Activated CD4-positive, alpha-beta memory T cell treated with anti-CD3 and anti-CD28 coated beads for 36 hours (primary cell): ENCODE results near the gene CALR. TPM values are rescaled to one million over a fixed set of nuclear protein-coding genes. Genes with fewer than 3 reads are reported as not detected.
"Not testable (repeated sequence)": the region's sequence is repeated elsewhere in the genome, so short reads cannot be mapped to it uniquely, and the experiment has no call there.

Source experiments
- CTCF ChIA-PET: fragments of 350-600 bp; sonication (Branson Sonifier 250); formaldehyde crosslinking; loops from one replicate; lab custom pipeline; 2021; ENCODE audit warnings: antibody characterized with exemption, inconsistent platforms; lab: Charles Lee
- POLR2A ChIA-PET: fragments of 350-600 bp; sonication (Branson Sonifier 250); formaldehyde crosslinking; loops from one replicate; lab custom pipeline; 2021; ENCODE audit warnings: antibody characterized with exemption; lab: Charles Lee
- DNase-seq: peaks from one replicate; pipeline ENCODE4 v3.0.0-alpha.2; 2020
- H3K27ac Mint-ChIP-seq: one replicate; pipeline ENCODE4 v1.8.0; 2021; ENCODE audit warnings: mixed read lengths
- H3K27me3 Mint-ChIP-seq: one replicate; pipeline ENCODE4 v1.8.0; 2021; ENCODE audit warnings: mixed read lengths
- H3K36me3 Mint-ChIP-seq: one replicate; pipeline ENCODE4 v1.8.0; 2021; ENCODE audit warnings: mixed read lengths
- H3K4me1 Mint-ChIP-seq: one replicate; pipeline ENCODE4 v1.8.0; 2021; ENCODE audit warnings: low read depth, mixed read lengths
- H3K4me3 Mint-ChIP-seq: one replicate; pipeline ENCODE4 v1.8.0; 2021; ENCODE audit warnings: mild to moderate bottlenecking, mixed read lengths
- H3K9me3 Mint-ChIP-seq: one replicate; pipeline ENCODE4 v1.8.0; 2021; ENCODE audit warnings: mixed read lengths
- intact Hi-C: fragments of 100-400 bp; cut with micrococcal nuclease; formaldehyde crosslinking; loops from one replicate; pipeline ENCODE4 v1.15.1; 2023
- total RNA-seq, 2 experiments: library from RNA; stranded (reverse); gene quantifications; one replicate each; pipeline ENCODE4 v1.2.3, GENCODE V29; 2021

The CALR gene
- total RNA-seq, 2 experiments from 2014 or later, result 625 to 642 TPM

DNA sequence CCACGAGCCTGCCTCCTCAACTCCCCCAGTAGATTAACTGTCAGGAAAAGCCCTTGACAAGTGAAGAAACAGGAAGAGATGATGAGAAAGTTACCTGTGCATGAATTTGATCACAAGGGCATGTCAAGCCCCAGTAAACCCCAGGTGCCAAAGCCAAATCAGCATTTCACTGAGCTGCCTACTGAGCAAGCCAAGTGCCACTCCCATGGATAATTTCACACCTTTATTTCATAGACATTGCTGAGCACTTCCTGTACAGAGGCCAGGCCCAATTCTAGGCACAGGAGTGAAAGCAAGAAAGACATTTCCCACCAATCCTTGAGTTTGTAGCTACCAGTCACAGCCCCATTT, 16.2 kb downstream of the CALR start:
- H3K36me3 Mint-ChIP-seq, result peaks cover 44% of the 10 kb centered on the region

DNA sequence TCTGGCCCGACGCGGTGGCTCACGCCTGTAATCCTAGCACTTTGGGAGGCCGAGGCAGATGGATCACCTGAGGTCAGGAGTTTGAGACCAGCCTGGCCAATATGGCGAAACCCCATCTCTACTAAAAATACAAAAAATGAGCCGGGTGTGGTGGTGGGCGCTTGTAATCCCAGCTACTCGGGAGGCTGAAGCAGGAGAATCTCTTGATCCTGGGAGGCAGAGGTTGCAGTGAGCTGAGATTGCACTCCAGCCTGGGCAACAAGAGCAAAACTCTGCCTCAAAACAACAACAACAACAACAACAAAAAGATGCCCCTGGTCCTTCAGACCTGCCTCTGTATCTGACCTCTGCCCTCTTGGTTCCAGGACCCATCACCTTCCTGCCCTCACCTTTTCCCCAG, 17.2 kb downstream of the CALR start:
- Mint-ChIP-seq H3K36me3 (peaks cover 35% of the 10 kb centered on the region), H3K4me1 (peaks cover 41% of the 10 kb centered on the region)

More for the DNA sequence above, 16.2 kb downstream of the CALR start:
- no peaks in the 10 kb centered on the region for H3K27me3 Mint-ChIP-seq
- ChIA-PET CTCF (interaction anchor here (1.5 to 5.7 kb wide), 3 partner anchors 11 to 139 kb away, joined by 6 to 64 read pairs (median 7); no protein-coding TSS in a partner anchor), POLR2A (interaction anchor here (1.5 to 3.1 kb wide), 2 partner anchors 8 to 64 kb away, joined by 3 to 17 read pairs; partner anchors contain the start of genes GCDH and RAD23A)
- H3K27ac Mint-ChIP-seq, result peak overlapping the region; percentile 77
- peaks cover 42% of the 10 kb centered on the region for H3K4me1 Mint-ChIP-seq
- no peaks in the 10 kb centered on the region for H3K9me3 Mint-ChIP-seq
- intact Hi-C loops, result no loop called here
- H3K4me3 Mint-ChIP-seq, result peak overlapping the region; percentile 88
- DNase-seq, result peak; percentile 16

DNA sequence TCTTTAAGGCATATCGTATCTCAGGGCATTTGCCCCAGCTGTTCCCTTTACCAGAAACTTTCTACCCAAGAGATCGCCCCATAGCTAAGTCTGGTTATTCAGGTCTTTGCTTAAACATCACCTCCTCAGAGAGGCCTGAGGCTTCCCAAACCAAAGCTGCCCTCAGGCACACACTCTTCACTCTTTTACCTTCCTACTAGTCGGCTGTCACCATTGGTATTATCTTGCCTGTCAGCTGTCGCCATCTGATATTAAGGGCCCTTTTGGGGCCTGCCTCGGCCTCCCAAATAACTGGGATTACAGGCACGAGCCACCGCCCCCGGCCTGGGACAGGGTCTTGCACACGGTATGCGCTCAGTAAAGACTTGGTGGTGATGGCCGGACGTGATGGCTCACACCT, 17.6 kb downstream of the CALR start:
- H3K4me3 Mint-ChIP-seq, result peak overlapping the region; percentile 88
- ChIA-PET CTCF (interaction anchor here (0.7 to 5.7 kb wide), 2 partner anchors 9 to 105 kb away, joined by 3 to 64 read pairs; no protein-coding TSS in a partner anchor), POLR2A (interaction anchor here (1.0 to 3.1 kb wide), 3 partner anchors 9 to 18 kb away, joined by 3 to 17 read pairs (median 6); partner anchors contain the start of genes CALR and RAD23A)
- H3K4me1 Mint-ChIP-seq, result peaks cover 41% of the 10 kb centered on the region
- H3K36me3 Mint-ChIP-seq, result peaks cover 31% of the 10 kb centered on the region
- H3K27me3 Mint-ChIP-seq, result no peaks in the 10 kb centered on the region
- DNase-seq, result no peak
- no peaks in the 10 kb centered on the region for H3K9me3 Mint-ChIP-seq
- peak overlapping the region; percentile 77 for H3K27ac Mint-ChIP-seq
- intact Hi-C loops, result no loop called here

More for the DNA sequence above, 17.2 kb downstream of the CALR start:
- Mint-ChIP-seq H3K4me3 (peak overlapping the region; percentile 88), H3K27ac (peak overlapping the region; percentile 77)
- ChIA-PET POLR2A (interaction anchor here (1.5 to 3.1 kb wide), 3 partner anchors 9 to 65 kb away, joined by 3 to 17 read pairs (median 6); partner anchors contain the start of genes CALR, GCDH and RAD23A), CTCF (interaction anchor here (0.7 to 5.7 kb wide), 2 partner anchors 10 to 105 kb away, joined by 3 to 64 read pairs; no protein-coding TSS in a partner anchor)
- intact Hi-C loops, DNase-seq, H3K27me3 Mint-ChIP-seq, H3K9me3 Mint-ChIP-seq: not testable (repeated sequence)

DNA sequence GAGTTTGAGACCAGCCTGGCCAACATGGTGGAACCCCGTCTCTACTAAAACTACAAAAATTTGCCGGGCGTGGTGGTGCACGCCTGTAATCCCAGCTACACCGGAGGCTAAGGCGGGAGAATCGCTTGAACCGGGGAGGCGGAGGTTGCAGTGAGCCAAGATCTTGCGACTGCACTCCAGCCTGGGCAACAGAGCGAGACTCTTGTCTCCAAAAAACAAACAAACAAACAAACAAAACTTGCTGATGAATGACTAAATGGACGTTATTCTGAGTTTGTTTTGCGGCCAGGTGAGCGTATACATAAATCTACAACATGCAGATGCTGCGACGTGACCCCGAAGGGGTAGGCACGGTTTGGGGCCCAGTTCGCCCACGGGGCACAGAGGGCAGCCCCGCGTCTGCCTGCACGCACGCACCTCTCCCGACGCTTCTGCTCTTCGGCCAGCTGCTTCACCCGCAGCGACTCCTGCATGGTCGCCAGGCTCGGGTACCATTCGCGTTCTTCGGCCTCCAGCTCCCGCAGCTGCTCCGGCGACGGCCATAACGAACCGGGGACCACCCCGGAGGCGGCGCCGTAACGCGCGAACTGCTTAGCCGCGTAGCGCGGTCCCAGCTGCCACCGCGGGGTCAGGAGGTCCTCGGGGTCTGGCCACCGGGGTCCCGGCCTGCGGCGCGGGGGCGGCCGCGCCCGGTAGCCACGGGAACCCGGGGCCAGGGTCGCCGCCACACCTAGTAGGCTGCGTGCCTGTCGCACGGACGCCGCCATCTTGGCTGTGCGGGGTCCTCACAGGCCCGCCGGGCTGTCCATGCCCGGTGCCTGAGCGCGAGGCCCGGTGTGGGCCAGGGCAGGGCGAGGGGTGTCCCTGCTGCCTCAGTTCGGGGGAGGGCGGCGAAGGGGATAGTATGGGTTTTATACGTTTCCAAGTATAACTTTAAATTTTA, 18.3 kb downstream of the CALR start, which contains the start of gene GADD45GIP1:
TSS of gene GADD45GIP1 (minus strand) at position 778 of the 943 bp plus-strand sequence. CDS start at position 767, 11 bp downstream.
- Mint-ChIP-seq H3K4me1 (peaks cover 39% of the 10 kb centered on the region), H3K27me3 (no peaks in the 10 kb centered on the region), H3K27ac (peak within 1 kb of the TSS; percentile 94), H3K9me3 (no peaks in the 10 kb centered on the region), H3K36me3 (peaks cover 24% of the 10 kb centered on the region), H3K4me3 (peak within 1 kb of the TSS; percentile 88)
- ChIA-PET CTCF (interaction anchor here (5.7 kb wide), 1 partner anchor 9 kb away, joined by 64 read pairs; no protein-coding TSS in a partner anchor), POLR2A (interaction anchor here (0.6 to 3.1 kb wide), 4 partner anchors 8 to 92 kb away, joined by 3 to 17 read pairs (median 4); partner anchors contain the start of genes CALR and RAD23A)
- intact Hi-C loops, result loop anchor here (1.0 kb wide), 1 partner anchor 17 kb away; no protein-coding TSS in a partner anchor
- DNase-seq, result peak; percentile 90

DNA sequence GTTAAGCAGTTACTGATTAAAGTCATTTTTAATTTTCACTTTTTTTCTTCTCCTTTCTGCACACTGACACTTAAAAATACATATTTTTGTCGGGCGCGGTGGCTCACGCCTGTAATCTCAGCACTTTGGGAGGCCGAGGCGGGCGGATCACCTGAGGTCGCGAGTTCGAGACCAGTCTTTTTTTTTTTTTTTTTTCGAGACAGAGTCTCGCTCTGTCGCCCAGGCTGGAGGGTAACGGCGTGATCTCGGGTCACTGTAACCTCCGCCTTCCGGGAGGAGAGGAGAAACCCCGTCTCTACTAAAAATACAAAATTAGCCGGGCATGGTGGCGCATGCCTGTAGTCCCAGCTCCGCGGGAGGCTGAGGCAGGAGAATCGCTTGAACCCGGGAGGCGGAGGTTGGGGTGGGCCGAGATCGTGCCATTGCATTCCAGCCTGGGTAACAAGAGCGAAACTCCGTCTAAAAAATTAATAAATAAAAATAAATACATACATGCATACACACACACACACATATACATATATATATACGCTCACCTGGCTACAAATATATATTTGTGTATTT, 19.1 kb downstream of the CALR start:
- peaks cover 36% of the 10 kb centered on the region for H3K4me1 Mint-ChIP-seq
- intact Hi-C loops, result loop anchor here (1.0 kb wide), 1 partner anchor 18 kb away; no protein-coding TSS in a partner anchor

DNA sequence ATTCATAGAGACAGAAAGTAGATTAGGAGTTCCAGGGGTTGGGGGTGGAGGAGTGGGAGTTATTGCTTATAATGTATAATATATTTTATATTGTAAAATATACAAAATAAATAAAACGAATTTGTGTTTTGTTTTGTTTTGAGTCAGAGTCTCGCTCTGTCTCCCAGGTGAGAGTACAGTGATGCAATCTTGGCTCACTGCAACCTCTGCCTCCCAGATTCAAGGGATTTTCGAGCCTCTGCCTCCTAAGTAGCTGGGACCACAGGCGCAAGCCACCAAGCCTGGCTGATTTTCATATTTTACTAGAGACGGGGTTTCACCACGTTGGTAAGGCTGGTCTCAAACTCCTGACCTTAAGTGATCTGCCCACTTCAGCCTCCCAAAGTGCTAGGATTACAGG, 21.1 kb downstream of the CALR start:
- Mint-ChIP-seq H3K36me3 (peaks cover 6% of the 10 kb centered on the region), H3K27ac (no peak overlapping the region), H3K4me3 (no peak overlapping the region), H3K9me3 (no peaks in the 10 kb centered on the region), H3K27me3 (no peaks in the 10 kb centered on the region), H3K4me1 (peaks cover 17% of the 10 kb centered on the region)
- intact Hi-C loops, result no loop called here
- ChIA-PET CTCF (interaction anchor here (1.0 to 1.5 kb wide), 4 partner anchors 18 to 134 kb away, joined by 3 to 6 read pairs (median 4); no protein-coding TSS in a partner anchor), POLR2A (interaction anchor here (0.8 kb wide), 1 partner anchor 69 kb away, joined by 3 read pairs; the partner anchor contains the start of gene GCDH)
- no peak for DNase-seq

More for the DNA sequence above, 19.1 kb downstream of the CALR start:
- DNase-seq, H3K9me3 Mint-ChIP-seq, H3K27me3 Mint-ChIP-seq: not testable (repeated sequence)
- CTCF ChIA-PET, result interaction anchor here (5.7 kb wide), 1 partner anchor 8 kb away, joined by 64 read pairs; no protein-coding TSS in a partner anchor
- POLR2A ChIA-PET, result interaction anchor here (0.7 to 3.1 kb wide), 2 partner anchors 11 to 90 kb away, joined by 3 to 17 read pairs; partner anchors contain the start of gene RAD23A
- peak overlapping the region; percentile 88 for H3K4me3 Mint-ChIP-seq
- peaks cover 19% of the 10 kb centered on the region for H3K36me3 Mint-ChIP-seq
- peak overlapping the region; percentile 94 for H3K27ac Mint-ChIP-seq

DNA sequence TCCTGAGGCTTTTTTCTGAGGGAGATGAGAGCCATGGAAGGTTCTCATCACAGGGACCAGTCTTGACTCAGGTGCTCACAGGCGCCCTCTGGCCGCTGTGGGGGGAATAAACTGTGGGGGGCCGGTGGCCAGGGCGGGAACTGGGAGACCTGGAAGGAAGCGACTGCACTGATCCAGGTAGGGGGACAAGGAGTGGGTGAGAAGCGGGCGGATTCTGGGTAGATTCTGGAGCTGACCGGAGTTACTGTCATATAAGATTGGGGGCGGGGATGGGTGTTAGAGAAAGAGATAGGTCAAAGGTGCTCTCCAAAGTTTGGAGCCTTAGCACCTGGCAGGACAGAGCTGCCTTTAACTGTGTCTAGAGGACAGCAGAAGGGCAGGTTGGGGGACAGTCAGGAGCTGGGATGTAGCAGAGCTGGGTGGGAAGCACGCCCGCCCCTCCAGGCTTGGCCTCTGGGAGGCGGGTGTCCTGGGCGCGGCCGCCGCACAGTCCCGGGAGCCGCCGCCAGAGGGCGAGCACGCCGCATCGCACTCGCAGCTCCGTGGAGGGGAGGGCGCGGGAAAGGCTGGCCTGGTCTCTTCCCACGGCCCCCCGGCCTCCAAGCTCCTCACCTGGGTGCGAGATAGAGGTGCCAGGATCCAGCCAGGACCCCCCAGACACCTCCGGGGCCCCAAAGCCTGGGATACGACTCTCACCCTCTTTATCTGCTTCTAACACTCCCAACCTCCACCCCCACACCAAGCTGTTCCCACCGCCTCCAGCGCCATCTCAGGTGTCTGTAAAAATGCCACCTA, 26.8 kb downstream of the CALR start:
- POLR2A ChIA-PET, result interaction anchor here (0.6 to 1.6 kb wide), 6 partner anchors 9 to 190 kb away, joined by 3 to 10 read pairs (median 4); partner anchors contain the start of genes CALR and FARSA
- CTCF ChIA-PET, result interaction anchor here (0.6 to 6.9 kb wide), 70 partner anchors 11 to 1124 kb away, joined by 3 to 107 read pairs (median 4); partner anchors contain the start of genes CALR, DNASE2, FARSA and GADD45GIP1
- Mint-ChIP-seq H3K27ac (peak overlapping the region; percentile 81), H3K9me3 (no peaks in the 10 kb centered on the region), H3K4me3 (peak overlapping the region; percentile 86), H3K36me3 (no peaks in the 10 kb centered on the region), H3K4me1 (peaks cover 10% of the 10 kb centered on the region), H3K27me3 (no peaks in the 10 kb centered on the region)
- intact Hi-C loops, result loop anchor here (1.0 to 2.0 kb wide), 2 partner anchors 32 to 80 kb away; partner anchors contain the start of gene FARSA
- DNase-seq, result peak; percentile 91

DNA sequence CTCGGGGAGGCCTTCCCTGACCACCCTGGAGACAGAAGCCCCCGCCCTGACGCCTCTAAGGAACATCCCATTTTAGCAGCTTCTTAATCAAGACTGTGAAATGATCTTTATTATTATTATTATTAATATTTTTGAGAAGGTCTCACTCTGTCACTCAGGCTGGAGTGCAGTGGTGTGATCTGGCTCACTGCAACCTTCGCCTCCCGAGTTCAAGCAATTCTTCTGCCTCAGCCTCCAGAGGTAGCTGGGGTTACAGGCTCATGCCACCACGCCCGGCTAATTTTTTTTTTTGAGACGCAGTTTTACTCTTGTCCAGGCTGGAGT, 27.4 kb downstream of the CALR start:
- CTCF ChIA-PET, result interaction anchor here (0.8 to 6.9 kb wide), 69 partner anchors 11 to 1123 kb away, joined by 3 to 107 read pairs (median 5); partner anchors contain the start of genes CALR, DNASE2, FARSA and GADD45GIP1
- intact Hi-C loops, result loop anchor here (1.0 to 2.0 kb wide), 2 partner anchors 33 to 80 kb away; partner anchors contain the start of gene FARSA
- peak overlapping the region; percentile 54 for H3K4me3 Mint-ChIP-seq

DNA sequence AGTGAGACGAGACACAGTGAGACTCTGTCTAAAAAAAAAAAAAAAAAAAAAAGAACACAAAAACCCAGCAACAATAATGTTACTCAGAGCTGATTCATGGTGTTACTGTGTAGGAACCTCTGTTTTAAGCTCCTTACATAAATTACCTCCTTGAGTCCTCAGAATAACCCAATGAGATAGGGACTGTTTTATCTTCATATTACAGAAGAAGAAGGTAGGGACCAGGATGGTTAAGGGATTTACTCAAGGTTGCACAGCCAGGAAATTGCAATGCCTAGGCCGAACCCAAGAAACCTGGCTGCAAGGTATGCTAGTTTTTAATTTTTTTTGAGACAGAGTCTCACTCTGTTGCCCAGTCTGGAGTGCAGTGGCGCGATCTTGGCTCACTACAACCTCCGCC, 29.5 kb downstream of the CALR start:
- H3K9me3 Mint-ChIP-seq, result no peaks in the 10 kb centered on the region
- ChIA-PET POLR2A (interaction anchor here (0.6 kb wide), 2 partner anchors 36 to 1238 kb away, joined by 3 to 4 read pairs; partner anchors contain the start of gene ADGRL1), CTCF (interaction anchor here (0.6 to 6.9 kb wide), 6 partner anchors 10 to 219 kb away, joined by 3 to 107 read pairs (median 6); no protein-coding TSS in a partner anchor)
- H3K27me3 Mint-ChIP-seq, result no peaks in the 10 kb centered on the region
- DNase-seq, result no peak
- peaks cover 13% of the 10 kb centered on the region for H3K4me1 Mint-ChIP-seq
- intact Hi-C loops, result no loop called here
- no peak overlapping the region for H3K4me3 Mint-ChIP-seq
- H3K27ac Mint-ChIP-seq, result no peak overlapping the region
- H3K36me3 Mint-ChIP-seq, result no peaks in the 10 kb centered on the region

More for the DNA sequence above, 27.4 kb downstream of the CALR start:
- POLR2A ChIA-PET, result interaction anchor here (0.6 to 1.6 kb wide), 6 partner anchors 9 to 190 kb away, joined by 3 to 10 read pairs (median 4); partner anchors contain the start of genes CALR and FARSA
- Mint-ChIP-seq H3K27ac (no peak overlapping the region), H3K27me3 (no peaks in the 10 kb centered on the region), H3K4me1 (peaks cover 13% of the 10 kb centered on the region), H3K9me3 (no peaks in the 10 kb centered on the region), H3K36me3 (no peaks in the 10 kb centered on the region)
- no peak for DNase-seq

DNA sequence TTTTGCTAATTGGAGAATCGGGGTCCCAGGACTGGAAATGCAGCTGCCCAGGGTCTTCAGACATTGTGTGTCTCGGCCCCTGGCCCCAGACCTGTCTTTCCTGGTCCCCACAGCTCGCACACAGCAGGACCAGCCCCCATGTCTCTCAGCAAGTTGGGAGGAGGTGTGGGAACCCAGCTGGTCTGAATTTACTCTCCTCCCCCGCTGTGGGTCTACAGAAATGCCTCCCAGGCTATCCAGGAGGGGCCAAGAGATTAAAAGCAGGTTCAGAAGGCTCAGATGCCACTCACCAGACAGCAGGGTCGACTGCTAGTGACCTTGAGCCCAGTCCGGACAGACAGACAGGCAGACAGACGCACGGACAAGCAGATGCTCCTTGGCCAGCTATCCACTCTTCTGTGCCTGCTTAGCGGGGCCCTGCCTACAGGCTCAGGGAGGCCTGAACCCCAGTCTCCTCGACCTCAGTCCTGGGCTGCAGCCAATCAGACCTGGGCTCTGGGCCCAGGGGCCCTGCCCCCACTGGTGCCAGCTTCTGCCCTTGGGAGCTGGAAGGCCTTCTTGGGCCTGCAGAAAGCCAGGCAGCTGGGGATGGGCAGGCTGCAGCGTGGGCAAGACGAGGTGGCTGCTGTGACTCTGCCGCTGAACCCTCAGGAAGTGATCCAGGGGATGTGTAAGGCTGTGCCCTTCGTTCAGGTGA, 31.0 kb downstream of the CALR start, which contains the start of gene DAND5:
TSS of gene DAND5 (plus strand) at position 285 of the 697 bp plus-strand sequence. CDS start at position 370, 85 bp downstream.
- Mint-ChIP-seq H3K4me1 (peaks cover 13% of the 10 kb centered on the region), H3K27me3 (no peaks in the 10 kb centered on the region), H3K9me3 (no peaks in the 10 kb centered on the region), H3K4me3 (no peak within 1 kb of the TSS), H3K27ac (no peak within 1 kb of the TSS), H3K36me3 (no peaks in the 10 kb centered on the region)
- DNase-seq, result no peak
- CTCF ChIA-PET, result interaction anchor here (1.0 to 6.9 kb wide), 3 partner anchors 8 to 123 kb away, joined by 3 to 107 read pairs (median 5); no protein-coding TSS in a partner anchor
- intact Hi-C loops, result no loop called here
- POLR2A ChIA-PET, result no interaction called here
